HG03342 (cell line): ENCODE data around the gene DXO.
"Not testable (repeated sequence)": the region's sequence is repeated elsewhere in the genome, so short reads cannot be mapped to it uniquely, and the experiment has no call there.

Experiments
- ATAC-seq: cut with Tn5 transposase; IDR thresholded peaks from one replicate; pipeline ENCODE4 v1.9.1; 2021; ENCODE audit warnings: mild to moderate bottlenecking, moderate library complexity; ENCODE audit not compliant: unreplicated experiment

Gene DXO

DNA sequence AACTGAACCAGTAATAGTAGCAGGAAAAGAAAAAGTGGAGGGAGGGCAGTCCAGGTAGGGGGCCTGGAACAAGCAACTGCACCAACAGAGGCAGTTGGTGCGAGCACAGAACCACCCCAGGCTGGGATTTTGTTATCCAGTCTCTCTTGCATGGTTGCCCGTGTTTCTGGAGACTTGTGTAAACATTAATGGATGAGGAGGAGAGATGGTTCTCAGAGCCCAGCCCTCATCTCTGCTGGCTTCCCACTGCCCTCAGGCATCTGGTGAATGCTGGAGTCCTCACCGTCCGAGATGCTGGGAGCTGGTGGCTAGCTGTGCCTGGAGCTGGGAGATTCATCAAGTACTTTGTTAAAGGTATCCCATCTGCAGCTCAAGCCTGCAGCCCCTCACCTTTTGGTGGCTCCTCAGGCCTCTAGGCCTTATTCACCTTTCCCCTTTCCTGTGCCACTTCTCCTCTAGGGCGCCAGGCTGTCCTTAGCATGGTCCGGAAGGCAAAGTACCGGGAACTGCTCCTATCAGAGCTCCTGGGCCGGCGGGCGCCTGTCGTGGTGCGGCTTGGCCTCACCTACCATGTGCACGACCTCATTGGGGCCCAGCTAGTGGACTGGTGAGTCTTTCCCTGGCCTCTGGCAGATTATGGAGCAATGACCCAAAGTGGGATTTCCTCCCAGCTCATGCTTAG is 8.4 kb upstream of the DXO start:
- not testable (repeated sequence) for ATAC-seq

DNA sequence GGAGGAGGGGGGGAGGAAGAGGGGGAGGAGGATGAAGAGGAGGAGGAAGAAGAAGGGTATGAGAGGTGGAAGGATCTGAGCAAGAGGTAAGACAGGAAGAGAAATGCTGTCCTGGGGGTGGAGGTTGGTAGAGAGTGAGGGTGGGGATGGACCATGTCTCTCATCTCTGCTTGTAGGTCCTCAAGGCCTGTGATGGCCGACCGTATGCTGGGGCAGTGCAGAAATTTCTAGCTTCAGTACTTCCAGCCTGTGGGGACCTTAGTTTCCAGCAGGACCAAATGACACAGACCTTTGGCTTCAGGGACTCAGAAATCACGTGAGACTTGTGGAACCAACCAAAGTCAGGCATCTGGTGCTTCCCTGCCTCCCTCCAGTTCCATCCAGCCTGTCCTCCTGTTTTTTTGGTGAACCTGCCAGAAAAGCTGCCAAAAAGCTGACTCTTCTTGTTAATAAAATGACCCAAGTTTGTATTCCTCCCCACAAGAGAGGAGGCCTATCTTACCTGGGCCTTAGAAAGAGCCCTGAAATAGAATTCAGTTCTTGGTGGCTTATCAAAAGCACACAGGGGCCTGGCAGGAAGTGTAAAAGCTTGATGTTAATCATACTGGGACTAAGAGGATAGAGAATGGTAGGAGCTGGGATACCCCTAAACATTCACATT is 7.4 kb upstream of the DXO start:
- ATAC-seq = no peak

DNA sequence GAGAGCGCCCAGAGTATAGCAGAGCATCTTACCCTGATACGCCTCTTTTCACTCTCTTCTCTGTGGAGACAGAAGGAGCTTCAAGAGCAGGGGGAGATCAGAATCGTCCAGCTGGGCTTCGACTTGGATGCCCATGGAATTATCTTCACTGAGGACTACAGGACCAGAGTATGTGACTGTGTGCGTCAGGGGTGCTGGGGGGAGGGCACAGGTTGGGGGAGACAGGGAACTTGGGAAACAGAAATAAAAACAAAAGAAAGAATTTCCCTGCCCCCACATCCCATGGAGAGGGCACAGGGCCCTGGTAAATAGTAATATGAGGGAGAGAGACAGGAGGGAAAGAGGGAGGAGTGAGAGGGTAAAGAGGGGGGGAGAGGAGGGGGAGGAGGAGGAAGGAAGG is 6.9 kb upstream of the DXO start:
- ATAC-seq = no peak

DNA sequence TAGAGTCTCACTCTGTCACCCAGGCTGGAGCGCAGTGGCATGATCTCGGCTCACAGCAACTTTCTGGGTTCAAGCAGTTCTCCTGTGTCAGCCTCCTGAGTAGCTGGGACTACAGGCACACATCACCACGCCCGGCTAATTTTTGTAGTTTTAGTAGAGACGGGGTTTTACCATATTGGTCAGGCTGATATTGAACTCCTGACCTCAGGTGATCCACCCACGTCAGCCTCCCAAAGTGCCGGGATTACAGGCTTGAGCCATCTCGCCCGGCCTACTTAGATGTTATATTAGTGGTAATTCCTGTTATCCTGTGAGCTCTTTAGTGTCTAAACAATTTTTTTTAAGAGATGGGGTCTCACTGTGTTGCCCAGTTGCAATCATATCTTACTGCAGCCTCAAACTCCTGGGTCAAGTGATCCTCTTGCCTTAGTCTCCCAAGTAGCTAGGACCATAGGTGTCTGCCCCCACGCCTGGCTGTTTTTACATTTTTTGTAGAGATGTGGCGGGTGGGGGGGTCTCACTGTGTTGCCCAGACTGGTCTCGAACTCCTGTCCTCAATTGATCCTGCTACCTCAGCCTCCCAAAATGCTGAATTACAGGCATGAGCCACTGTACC is 6.0 kb upstream of the DXO start:
- ATAC-seq = no peak

DNA sequence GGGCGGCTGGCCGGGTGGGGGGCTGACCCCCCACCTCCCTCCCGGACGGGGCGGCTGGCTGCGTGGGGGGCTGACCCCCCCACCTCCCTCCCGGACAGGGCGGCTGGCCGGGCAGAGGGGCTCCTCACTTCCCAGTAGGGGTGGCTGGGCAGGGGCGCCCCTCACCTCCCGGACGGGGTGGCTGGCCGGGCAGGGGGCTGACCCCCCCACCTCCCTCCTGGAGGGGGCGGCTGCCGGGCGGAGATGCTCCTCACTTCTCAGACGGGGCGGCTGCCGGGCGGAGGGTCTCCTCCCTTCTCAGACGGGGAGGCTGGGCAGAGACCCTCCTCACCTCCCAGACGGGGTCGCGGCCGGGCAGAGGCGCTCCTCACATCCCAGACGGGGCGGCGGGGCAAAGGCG is 4.1 kb upstream of the DXO start:
- ATAC-seq = not testable (repeated sequence)

DNA sequence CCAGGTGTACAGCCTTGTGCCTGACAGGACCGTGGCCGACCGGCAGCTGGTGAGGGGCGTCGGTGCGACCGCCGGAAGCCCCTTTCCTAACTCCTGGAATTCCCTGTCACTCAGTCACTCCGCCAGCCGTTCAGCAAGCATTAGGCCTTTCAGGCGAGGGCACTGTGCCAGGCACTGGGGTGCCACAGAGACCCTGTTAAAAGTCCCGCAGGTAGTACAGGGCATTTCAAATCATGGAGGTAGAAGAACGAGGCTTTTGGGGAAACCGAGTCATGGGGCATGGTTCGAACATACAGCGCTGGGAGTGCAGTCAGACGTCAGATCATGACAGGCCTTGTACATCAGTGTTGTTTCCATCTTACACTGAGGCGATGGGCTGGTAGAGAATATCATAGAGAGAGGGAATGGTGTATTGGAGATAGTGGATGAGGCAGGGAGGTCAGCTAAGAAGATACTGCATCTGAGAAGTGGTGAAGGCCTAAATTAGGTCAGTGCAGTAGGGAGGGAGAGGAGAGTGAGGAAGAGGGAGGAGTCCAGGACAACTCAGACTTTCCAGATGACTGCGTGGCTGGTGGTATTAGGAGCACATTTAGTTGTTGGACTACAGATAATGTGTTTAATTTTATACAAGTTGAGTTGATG is 892 bp upstream of the DXO start:
- ATAC-seq = no peak

DNA sequence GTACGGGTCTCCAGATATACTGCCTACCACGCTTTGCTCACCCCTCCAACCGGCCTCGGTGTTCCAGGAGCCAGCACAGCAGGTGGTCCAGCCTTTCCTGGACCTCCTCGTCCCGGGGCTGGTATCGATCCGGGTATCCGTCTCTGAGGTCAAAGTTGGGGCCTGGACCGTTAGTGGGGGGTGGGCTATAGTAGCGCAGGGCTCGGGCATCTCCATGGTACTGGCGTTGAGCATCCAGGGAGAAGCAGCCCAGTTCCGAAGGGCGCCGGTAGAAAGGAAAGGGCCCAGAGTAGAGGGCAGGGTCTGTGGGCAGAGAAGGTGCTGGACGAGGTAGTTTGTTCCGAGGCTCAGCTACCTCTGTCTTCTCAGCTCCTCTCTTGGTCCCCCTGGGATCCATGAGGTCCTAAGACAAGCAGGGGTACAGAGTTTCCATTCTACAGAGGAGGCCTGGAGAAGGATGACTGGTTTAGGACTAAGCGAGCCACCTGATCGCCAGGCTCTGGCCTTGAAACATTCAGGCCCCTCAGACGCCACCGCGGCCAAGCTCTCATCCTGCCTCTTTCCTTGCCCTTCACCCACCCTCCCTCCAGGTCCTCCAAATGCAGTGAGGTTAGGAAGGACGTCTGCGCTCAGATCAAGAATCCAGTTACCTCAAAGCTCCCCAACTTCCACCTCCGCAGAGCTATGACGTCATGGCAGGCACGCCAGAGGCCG is 502 bp downstream of the DXO start:
- ATAC-seq = no peak

DNA sequence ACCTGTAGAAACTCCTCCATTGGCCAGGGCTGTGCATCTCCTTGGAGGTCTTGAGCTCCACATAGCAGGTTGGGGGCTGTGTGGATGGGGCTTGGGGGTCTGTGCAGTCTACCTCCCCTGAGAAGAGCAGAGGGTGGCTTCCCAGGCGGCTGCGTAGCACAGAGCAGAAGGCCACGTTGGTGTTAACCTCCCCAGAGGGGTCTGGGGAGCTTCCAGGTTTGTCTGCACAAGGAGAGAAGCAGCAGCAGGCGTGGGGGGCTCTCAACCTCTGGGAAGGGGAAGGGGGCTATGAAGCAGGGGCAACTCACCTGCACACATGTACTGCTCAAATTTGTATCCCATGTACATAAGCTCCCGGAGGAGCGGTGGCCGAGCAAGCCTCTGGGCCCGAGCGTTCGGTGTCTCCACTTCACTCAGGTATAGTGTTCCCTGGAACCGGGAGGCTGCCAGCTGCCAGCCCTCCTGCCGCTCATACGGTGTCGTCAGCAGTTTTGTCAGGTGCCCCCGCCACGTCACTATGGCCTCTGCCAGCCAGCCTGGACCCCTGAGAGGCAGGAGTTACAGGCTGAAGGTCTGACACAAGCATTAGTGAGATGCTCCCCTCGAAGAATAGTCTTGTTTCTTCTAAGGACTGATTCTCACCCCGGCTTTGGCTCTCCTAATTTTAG is 1.2 kb downstream of the DXO start:
- ATAC-seq = no peak

DNA sequence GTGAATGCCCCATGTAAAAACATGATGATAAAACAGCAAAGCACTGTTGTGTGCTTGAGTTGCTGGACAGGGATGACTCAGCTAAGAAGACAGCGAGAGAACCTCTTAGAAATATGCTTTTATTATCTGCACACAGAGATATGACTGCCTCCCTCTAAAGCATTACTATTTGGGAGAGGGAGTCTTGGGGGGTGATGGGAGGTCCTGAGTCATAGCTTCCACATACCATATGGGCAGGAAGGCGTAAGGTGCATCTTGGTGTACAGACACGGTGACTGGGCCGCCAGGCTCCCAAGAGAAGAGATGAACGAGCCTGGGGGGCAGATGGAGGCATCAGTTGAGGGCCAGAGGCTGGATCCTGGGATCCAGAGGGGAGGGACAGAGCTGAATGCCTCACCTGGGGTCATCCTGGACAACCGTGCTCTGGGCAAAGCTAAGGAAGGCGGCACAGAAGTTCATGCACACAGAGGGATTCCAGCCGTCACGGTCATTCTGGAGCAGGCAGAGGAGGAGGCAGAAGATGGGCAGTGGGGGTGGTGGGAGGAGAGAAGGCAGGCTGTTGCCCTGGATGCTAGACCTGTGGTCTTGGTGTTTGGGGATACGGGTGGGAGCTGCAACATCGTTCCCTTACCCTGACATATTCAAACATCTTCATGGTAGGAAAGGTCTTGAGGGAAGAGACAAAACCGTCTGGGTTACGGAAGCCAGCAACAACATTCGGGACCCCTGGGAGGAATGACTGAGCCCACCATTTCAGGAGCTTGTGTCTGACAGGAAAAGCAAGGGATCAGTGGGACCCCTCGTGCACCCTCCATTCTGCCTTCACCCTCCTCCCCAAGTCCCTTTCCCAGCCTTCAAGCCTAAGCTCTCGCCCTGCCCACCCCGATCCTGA is 2.0 kb downstream of the DXO start:
- ATAC-seq = no peak

DNA sequence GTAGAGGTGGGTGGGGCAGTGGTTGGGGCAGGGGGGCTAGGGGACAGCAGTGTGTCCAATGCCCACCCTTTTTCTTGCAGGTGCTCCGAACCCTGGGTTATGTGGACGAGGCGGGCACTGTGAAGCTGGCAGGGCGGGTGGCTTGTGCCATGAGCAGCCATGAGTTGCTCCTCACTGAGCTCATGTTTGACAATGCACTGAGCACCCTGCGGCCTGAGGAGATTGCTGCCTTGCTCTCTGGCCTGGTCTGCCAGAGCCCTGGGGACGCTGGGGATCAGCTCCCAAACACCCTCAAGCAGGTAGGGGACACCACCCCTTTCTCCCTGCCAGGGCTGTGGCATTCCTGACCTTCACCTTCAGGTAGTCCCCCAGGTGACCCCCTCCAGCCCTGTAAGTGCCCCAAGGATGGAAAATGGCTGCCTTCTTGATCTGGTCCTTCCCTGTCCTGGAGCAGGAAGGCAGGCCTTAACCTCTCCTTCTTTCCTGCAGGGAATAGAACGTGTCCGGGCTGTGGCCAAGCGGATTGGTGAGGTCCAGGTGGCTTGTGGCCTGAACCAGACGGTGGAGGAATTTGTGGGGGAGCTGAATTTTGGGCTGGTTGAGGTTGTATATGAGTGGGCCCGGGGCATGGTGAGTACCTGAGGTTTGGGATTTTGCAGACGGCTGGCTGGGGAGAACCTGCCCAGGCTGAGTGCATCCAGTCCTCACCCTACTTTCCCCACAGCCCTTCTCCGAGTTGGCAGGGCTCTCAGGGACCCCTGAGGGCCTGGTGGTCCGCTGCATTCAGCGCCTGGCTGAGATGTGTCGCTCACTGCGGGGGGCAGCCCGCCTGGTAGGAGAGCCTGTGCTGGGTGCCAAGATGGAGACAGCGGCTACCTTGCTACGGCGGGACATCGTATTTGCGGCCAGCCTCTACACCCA is 2.9 kb downstream of the DXO start:
- ATAC-seq = no peak

DNA sequence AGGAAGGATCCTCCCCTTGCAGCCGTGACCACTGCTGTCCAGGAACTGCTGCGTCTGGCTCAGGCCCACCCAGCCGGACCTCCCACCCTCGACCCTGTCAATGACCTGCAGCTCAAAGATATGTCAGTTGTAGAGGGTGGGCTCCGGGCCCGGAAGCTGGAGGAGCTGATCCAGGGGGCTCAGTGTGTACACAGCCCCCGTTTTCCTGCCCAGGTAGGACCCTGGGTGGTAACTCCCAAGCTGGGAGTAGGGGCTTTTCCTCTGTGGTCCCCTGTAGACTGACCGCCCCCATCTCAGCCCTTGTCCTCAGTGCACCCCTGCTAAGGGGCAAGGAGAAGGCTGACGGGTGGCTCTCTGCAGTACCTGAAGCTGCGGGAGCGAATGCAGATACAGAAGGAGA is 3.6 kb downstream of the DXO start:
- no peak for ATAC-seq

DNA sequence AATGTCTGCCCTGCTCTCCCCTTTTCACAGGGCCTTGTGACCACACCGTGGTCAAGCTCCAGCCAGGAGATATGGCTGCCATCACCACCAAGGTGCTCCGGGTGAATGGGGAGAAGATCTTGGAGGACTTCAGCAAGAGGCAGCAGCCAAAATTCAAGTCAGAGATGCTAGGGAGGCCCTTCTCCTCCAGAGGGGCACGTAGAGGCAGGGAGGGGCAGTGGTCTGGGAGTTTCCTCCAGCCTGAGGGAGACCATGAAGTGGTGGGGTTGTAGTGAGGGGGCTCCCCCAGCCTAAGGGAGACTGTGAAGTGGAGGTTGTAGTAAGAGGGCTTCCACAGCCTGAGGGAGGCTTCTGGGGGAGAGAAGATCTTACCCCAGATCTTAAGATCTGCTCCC is 4.0 kb downstream of the DXO start:
- ATAC-seq = no peak

DNA sequence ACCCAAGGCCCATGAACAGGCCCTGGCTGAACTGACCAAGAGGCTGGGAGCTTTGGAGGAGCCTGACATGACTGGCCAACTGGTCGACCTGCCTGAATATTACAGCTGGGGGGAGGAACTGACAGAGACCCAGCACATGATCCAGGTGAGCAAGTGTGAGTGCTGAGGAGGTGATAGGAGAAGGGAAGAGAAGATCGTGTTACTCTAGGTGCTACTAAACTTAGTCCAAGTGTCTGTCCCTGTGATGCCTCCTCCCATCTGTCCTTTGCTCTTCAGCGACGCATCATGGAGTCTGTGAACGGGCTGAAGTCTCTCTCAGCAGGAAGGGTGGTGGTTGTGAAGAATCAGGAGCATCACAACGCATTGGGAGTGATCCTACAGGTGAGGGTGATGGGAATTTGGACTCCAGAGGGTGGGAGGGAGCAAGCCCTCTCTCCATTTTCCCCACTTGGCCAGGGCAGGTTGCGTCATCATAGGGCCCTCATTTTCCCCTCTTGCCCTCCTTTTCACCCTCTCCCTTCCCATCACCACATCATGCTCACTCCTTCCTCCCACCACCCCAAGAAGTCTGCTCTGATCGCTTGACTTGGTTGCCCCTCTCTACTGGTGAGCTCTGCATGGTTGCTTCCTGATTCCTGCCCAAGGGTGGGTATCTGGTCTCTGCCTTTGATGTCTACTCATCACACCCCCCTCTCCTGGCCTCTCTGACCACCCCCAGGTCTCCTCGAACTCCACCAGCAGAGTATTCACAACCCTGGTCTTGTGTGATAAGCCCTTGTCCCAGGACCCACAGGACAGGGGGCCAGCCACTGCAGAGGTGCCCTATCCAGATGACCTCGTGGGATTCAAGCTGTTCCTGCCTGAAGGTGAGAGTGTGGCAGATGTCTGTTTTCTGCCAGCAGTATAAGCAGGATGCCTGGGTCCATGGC is 4.7 kb downstream of the DXO start:
- ATAC-seq = no peak

DNA sequence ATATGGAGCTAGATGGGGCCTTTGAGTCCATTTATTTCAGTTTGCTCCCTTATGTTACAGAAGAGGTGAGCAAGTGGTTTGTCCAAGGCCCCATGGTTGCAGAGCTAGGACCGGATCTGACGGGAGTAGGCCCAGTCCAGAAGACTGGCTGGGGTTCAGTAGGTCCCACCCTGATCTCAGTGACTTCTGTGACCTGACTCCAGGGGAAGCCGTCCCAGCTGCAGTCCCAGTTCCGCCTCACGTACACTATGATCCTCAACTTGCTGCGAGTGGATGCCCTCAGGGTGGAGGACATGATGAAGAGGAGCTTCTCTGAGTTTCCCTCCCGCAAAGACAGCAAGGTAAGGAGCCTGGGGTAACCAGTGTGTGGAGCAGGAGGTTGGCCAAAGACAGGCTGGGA is 5.4 kb downstream of the DXO start:
- ATAC-seq = no peak

DNA sequence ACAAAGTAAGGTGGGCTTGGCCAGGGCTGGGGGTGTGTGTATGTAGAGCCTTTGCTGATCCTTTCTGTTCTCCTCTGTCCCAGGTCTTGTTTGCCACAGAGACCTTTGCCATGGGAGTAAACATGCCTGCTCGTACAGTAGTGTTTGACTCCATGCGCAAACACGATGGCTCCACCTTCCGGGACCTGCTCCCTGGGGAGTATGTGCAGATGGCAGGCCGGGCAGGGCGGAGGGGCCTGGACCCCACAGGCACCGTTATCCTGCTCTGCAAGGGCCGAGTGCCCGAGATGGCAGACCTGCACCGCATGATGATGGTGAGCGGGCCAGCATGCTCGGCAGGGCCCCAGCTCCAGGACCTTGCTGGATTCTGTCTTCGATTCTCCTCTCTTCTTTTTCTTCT is 6.2 kb downstream of the DXO start:
- ATAC-seq = no peak

DNA sequence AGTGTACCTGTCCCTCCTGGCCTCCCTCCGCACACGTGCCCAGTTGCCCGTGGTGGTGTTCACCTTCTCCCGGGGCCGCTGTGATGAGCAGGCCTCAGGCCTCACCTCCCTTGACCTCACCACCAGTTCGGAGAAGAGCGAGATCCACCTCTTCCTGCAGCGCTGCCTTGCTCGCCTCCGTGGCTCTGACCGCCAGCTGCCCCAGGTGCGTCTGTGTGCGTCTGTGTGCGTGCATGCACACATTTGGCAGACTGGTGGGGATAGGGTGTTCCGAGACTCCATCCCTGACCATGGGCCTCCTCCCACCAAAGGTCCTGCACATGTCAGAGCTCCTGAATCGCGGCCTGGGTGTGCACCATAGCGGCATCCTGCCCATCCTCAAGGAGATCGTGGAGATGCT is 8.0 kb downstream of the DXO start:
- no peak for ATAC-seq

DNA sequence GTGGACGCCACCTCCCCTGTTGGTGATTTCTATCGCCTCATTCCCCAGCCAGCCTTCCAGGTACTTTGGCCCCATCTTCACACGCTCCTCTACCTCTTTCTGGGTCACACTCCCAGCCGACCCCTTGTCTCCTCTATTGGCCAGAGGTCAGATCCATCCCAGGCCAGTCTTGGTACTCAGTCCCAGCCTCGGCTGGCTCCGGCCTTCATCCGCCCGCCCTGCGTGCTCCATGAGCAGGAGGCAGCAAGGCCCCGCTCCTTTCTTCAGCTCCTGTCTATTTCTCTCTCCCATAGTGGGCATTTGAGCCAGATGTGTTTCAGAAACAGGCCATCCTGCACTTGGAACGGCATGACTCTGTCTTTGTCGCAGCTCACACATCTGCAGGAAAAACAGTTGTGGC is 10.3 kb downstream of the DXO start:
- ATAC-seq = no peak
